ENCODE measurements around the gene FZR1.

FZR1 gene

DNA sequence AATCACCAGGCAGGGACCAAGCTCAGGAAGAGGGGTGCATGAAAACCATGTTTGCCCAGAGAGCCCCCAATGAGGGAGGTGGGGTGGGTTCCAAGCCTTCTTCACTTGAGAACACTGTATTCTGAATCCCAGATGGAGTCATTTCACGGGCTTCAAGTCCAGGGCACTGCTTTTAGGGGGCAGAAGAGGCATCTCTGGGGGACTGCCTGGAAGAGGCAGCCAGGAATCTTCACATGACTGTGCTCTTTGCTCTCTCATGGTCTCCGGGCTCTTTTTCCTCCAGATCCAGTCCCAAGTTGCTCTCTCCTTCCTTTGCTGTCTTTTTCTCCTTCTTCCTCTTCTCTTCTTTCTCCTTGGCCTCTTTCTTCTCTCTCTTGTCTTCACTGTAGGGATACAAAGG is 31.5 kb upstream of the FZR1 start:
- no peak for DNase-seq

DNA sequence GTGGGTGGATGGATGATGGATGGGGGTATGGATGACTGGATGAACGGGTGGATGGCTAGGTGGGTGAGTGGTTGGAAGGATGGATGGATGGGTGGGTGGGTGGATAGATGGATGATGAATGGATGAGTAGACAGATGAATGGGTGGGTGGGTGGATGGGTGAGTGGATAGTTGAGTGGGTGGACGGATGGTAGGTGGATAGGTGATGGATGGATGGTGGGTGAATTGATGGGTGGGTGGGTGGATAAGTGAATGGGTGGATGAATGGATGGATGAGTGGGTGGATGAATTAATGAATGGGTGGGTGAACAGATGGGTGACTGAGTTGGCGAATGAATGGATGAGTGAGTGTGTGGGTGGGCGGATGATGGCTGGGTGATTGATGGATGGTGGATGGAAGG is 30.7 kb upstream of the FZR1 start:
- DNase-seq, result no peak

GRCh38 chr19:3476830-3477229 is 29.3 kb upstream of the FZR1 start:
- no peak for DNase-seq

GRCh38 chr19:3477506-3477905 is 28.6 kb upstream of the FZR1 start:
- no peak for DNase-seq

DNA sequence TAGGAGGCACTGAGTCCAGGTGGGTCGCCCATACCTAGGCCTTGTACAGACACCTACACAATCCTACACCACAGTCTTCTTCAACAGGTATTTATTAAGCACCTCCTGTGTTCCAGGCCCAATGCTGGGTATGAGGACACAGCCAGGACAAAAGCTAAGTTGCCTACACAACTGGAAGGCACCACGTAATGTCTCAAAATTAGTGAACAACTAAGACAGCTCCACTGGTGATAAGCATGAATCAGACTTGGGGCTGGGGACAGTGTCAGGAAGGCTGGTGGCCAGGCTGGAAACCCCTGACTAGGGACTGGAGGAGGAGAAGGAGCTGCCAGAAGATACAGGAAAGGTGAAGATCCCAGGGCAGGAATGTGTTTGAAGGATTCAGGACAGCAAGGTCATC is 28.2 kb upstream of the FZR1 start:
- DNase-seq, result no peak

- no peak for DNase-seq
Observed at GRCh38 chr19:3478409-3479176, 27.5 kb upstream of the FZR1 start.

DNA sequence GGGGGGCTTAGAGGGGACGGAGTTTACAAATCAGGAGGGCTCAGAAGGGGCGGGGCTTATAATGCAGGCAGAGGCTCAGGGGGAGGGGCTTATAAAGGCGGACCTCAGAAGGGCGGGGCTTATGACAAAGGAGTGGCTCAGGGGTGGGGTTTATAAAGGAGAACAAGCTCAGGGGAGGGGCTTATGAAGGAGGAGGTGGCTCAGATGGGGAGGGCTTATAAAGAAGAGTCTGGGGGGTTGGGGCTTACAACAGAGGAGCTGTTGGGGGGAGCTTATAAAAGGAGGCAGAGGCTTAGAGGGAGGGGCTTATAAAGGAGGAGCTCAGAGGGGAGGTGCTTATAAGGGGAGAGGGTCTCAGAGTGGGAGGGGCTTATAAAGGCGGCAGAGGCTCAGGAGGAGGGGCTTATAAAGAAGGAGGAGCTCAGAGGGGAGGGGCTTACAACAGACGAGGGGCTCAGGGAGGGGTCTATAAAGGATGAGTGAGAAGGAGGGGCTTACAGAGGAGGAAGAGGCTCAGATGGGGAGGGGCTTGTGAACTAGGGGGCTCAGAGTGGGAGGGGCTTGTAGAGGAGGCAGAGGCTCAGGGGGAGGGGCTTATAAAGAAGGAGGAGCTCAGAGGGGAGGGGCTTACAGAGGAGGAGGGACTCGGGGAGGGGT is 26.8 kb upstream of the FZR1 start:
- no peak for DNase-seq

GRCh38 chr19:3479834-3480215 is 26.3 kb upstream of the FZR1 start:
- DNase-seq, result no peak

- DNase-seq, result no peak
Observed at GRCh38 chr19:3480383-3481091, 25.6 kb upstream of the FZR1 start, which contains the start of gene SMIM24. TSS of gene SMIM24 (minus strand) at chr19:3480525. CDS start at chr19:3480463, 62 bp downstream.

DNA sequence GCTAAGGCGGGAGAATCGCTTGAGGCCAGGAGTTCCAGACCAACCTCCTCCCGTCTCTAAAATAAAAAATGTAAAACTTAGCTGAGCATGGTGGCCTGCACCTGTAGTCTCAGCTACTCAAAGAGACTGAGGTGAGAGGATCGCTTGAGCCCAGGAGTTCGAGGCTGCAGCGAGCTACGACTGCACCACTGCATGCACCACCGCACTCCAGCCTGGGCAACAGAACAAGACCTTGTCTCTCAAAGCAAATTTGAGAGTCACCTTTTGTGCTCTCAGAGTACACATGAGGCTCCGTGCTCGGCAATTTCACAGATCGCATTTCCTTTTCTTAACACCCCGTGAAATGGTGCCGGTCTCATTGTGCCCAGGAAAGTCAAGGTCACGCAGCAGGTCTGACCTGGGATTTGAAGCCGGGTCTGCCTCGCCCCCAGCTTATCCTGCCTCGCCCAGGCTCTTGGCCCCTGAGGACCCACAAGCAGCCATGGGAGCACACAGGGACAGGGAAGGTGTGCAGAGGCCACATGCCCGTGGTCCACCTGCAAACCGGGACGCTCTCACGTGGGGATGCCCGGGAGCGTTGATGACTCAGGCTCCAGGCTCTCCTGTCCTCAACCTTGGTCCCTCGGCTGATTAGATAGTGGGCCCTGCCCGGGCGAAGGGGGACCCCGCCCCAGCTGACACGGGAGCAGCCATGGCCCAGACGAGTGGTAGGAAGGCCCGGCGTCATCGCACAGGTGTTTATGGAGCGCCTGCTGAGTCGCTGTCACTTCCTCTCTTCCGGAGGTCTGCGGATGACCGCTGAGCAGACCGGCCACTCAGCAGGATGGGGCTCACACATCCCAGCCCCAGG is 24.6 kb upstream of the FZR1 start:
- no peak for DNase-seq

GRCh38 chr19:3482507-3483225 is 23.4 kb upstream of the FZR1 start:
- DNase-seq, result no peak

DNA sequence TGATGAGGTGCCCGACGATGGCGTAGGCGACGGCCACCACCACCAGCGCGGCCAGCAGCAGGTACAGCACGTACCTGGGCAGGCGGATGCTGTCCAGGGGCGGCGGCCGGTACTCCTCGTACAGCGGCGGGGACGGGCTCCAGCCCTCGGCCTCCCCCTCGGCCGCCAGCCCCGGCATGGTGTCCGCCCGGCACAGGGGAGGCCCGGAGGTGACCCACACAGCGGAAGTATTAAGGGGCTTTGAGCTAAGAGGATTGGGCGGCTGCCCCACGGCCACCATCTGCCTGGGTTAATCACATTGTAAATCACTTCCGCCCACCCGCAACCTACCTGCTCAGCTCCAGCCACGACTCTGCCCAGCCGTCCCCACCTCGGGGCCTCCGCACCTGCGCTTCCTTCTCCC is 22.9 kb upstream of the FZR1 start, which contains the start of gene SMIM44:
TSS of gene SMIM44 (minus strand) at position 216 of the 403 bp plus-strand sequence. CDS start at position 178, 38 bp downstream.
- no peak for DNase-seq

- DNase-seq, result no peak
Observed at GRCh38 chr19:3491396-3492119, 14.6 kb upstream of the FZR1 start.

DNA sequence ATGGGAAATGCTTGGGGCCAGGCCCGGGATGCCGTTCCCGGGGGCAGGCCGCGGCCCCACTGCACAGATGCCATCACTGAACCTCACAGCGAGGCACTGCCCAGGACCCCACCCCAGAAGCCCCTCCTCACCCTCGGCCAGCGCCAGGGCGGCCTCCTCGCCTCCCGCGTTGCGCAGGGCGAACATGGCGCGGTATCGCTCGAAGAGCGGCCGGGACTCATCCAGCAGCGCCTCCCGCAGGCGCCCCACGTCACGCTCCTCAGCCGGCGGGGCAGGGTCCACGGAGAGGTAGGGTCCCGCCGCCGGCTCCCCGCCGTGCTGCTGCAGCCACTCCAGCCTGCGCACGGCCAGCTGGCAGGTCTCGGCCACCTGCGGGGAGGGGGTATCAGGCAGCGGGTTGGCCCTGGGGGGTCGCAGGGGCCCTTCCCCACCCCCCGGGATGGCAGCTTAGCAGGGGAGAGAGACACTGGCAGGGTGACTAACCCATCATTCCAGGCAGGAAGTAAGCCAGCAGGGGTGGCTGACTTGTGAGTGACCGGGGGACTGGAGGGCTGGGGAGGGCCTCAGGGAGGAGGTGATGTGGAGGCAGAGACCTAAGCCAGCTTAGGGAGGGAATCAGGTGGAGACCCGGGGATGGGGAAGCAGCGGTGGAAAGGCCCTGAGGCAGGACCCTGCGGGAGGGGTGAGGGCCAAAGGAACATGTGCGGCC is 13.8 kb upstream of the FZR1 start:
- DNase-seq, result no peak

DNA sequence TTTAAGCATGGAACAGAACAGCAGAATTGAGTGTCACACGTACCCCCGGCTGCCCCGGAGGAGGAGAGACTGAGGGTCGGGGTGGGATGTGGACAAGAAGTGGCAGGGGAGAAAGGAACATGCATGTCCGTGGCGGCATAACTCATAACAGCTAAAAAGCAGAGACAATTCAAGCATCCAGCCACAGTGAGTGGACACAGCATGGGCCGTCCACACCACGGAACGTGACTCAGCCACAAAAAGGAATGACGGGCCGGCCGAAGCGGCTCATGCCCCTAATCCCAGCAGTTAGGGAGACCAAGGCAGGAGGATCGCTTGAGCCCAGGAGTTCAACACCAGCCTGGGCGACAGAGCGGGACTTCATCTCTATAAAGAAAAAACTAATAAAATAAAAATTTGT is 13.2 kb upstream of the FZR1 start:
- DNase-seq, result no peak

DNA sequence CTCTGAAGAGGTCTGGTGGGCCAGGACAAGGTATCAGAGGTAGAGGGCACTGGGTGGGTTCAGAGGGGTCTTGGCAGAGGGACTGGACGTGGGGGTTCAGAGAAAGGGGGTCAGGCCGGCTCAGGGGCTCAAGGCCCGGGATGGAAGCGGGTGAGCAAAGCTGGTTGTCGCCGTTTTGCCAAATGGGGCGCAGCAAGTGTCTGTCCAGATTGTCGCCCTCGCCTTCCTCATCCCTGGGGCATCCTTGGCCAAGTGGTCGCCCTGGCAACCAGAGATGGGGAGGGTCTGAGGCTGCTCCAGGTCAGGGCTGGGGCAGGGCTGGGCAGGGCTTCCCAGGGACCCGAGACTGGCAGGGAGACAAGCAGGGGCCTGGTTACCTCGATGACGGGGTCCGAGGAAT is 12.5 kb upstream of the FZR1 start:
- DNase-seq, result no peak

GRCh38 chr19:3494051-3494450 is 12.1 kb upstream of the FZR1 start:
- DNase-seq, result no peak

DNA sequence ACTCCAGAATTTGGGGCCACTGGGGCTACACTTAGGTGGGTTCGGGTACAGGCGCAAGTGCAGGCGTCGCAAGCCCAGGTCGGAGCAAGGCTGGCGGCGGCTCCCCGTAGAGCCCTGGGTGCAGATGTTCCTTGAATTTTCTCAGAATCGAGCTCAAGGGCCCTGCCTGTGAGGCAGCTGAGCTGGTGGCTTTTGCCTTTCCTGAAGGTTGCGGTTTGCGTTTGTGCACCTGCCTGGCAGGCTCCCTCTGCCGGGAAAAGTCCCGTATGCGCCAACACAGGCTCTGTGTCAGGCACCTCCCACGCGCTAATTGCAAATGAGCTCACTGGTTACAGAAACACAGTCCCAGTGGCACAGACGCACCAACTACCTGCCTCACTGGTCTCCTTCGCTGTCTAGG is 11.6 kb upstream of the FZR1 start:
- no peak for DNase-seq

DNA sequence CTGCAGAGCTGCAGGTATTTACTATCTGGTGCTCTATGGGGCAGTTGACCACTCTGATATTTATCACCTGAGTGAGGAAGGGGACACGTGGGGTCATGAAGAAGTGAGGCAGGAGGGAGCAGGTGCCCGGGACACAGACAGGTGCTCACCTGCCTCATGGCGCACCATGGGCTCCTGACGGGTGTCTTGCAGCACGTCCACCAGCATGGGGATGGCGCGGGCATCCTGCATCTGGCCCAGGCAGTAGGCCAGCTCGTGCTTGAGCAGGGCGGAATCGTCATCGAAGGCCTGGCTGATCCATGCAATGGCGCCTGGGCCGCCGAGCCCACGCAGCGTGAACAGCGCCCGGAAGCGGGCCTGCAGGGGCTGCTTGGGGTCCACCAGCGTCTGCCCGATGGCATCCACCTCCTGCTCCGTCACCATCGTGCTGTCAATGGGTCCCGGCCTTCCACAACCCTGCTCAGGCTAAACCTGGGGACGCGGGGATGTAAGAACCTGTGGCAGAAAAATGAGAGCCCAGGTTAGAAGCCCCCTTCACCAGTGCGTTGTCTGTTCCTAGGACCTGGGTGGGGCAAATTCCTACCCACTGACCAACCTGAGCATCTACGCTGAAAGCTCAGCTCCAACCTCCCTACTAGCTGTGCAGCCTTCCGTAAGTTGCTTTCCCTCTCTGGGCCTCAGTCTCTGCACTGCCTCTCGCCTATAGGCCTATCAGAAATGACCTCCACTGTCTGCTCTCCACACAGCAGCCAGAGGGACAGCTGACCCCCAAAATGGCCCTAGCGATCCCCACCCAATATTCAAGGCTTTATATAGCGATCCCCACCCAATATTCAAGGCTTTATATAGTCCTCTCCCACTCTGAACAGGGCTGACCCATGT is 9.5 kb upstream of the FZR1 start:
- no peak for DNase-seq

All from NCI-H2029 treated with DMSO at 0.1 percent for 48 hours (cell line).